IMR-90 (cell line): ENCODE results near the gene SIGLEC7. TPM values are rescaled to one million over a fixed set of nuclear protein-coding genes. Genes with fewer than 3 reads are reported as not detected.

Experiments
- ATAC-seq: fragments of 200-7000 bp; cut with Tn5 transposase; 2 replicates; pipeline ENCODE4 v1.9.1; 2020; ENCODE audit warnings: low read depth, mild to moderate bottlenecking, moderate library complexity
- BruUV-seq: library from RNA; stranded (reverse); fragments of 400-500 nt; replicated peaks from 2 replicates; lab custom pipeline; 2021; lab: Mats Ljungman, UMichigan
- CTCF ChIA-PET: fragments of 300-600 bp; formaldehyde crosslinking; extraction: SDS; loops from one replicate; lab custom pipeline; 2021; ENCODE audit warnings: antibody characterized with exemption; lab: Yijun Ruan, JAX
- POLR2A ChIA-PET: fragments of 300-600 bp; sonication (Branson Sonifier 250); formaldehyde crosslinking; loops from one replicate; lab custom pipeline; 2022; ENCODE audit warnings: antibody characterized with exemption; ENCODE audit not compliant: unreplicated experiment; lab: Charles Lee
- DNase-seq: peaks from one replicate; pipeline ENCODE4 v3.0.0; 2013
- H2AFZ ChIP-seq: replicated peaks from 2 replicates; pipeline ENCODE3; 2013; ENCODE audit warnings: low read length, mild to moderate bottlenecking; ENCODE audit not compliant: poor library complexity
- H2AK5ac ChIP-seq: 2 replicates; pipeline ENCODE4 v1.6.1; 2013; ENCODE audit warnings: low read depth, low read length, inconsistent platforms
- H2AK9ac ChIP-seq: replicated peaks from 2 replicates; pipeline ENCODE3; 2013; ENCODE audit warnings: mild to moderate bottlenecking, low read depth, low read length, moderate library complexity; ENCODE audit not compliant: poor library complexity
- H2BK120ac ChIP-seq: 2 replicates; pipeline ENCODE4 v1.6.1; 2013; ENCODE audit warnings: low read depth, low read length, inconsistent platforms
- H2BK15ac ChIP-seq: 3 replicates; pipeline ENCODE4 v1.6.1; 2013; ENCODE audit warnings: low read depth, low read length, inconsistent platforms
- H2BK20ac ChIP-seq: 2 replicates; pipeline ENCODE4 v1.6.1; 2013; ENCODE audit warnings: low read depth, mild to moderate bottlenecking, inconsistent platforms, low read length, moderate library complexity
- H2BK5ac ChIP-seq: 2 replicates; pipeline ENCODE4 v1.6.1; 2013; ENCODE audit warnings: mild to moderate bottlenecking, low read depth, low read length, inconsistent platforms; ENCODE audit not compliant: poor library complexity, severe bottlenecking
- H3K14ac ChIP-seq: replicated peaks from 2 replicates; pipeline ENCODE4 v1.6.1; 2013; ENCODE audit warnings: low read depth, low read length, inconsistent platforms
- H3K18ac ChIP-seq: 2 replicates; pipeline ENCODE4 v1.6.1; 2013; ENCODE audit warnings: low read depth, low read length, control low read depth
- H3K23ac ChIP-seq: 2 replicates; pipeline ENCODE4 v1.6.1; 2013; ENCODE audit warnings: low read depth, low read length, inconsistent platforms
- H3K27ac ChIP-seq: 2 replicates; pipeline ENCODE4 v1.5.1; 2013; ENCODE audit warnings: mild to moderate bottlenecking, control low read depth, low read length; ENCODE audit not compliant: insufficient read depth
- H3K27me3 ChIP-seq: 2 replicates; pipeline ENCODE4 v1.6.1; 2013; ENCODE audit warnings: low read length; ENCODE audit not compliant: control insufficient read depth, insufficient read depth
- H3K36me3 ChIP-seq: 2 replicates; pipeline ENCODE4 v1.6.1; 2013; ENCODE audit warnings: low read length, mixed read lengths; ENCODE audit not compliant: control insufficient read depth, insufficient read depth
- H3K4ac ChIP-seq: 2 replicates; pipeline ENCODE4 v1.6.1; 2013; ENCODE audit warnings: low read depth, low read length, inconsistent platforms
- H3K4me1 ChIP-seq: 2 replicates; pipeline ENCODE4 v1.6.1; 2013; ENCODE audit warnings: low read length, mixed read lengths; ENCODE audit not compliant: control insufficient read depth, insufficient read depth
- H3K4me2 ChIP-seq: 2 replicates; pipeline ENCODE4 v1.6.1; 2013; ENCODE audit warnings: low read depth, mild to moderate bottlenecking, control low read depth, low read length, moderate library complexity
- H3K4me3 ChIP-seq: 2 replicates; pipeline ENCODE4 v1.5.1; 2013; ENCODE audit warnings: low read depth, mild to moderate bottlenecking, control low read depth, low read length, moderate library complexity; ENCODE audit not compliant: insufficient read depth
- H3K56ac ChIP-seq: 2 replicates; pipeline ENCODE4 v1.6.1; 2013; ENCODE audit warnings: low read length, inconsistent platforms; ENCODE audit not compliant: insufficient read depth; ENCODE audit errors: extremely low read depth
- H3K79me1 ChIP-seq, 2 experiments: 2 replicates each; pipeline ENCODE4 v1.6.1; 2013; ENCODE audit warnings: low read length in 2 of 2, inconsistent platforms in 1 of 2, low read depth in 1 of 2
- H3K9ac ChIP-seq: 2 replicates; pipeline ENCODE4 v1.6.1; 2013; ENCODE audit warnings: low read depth, low read length, control low read depth
- H3K9me1 ChIP-seq: 2 replicates; pipeline ENCODE4 v1.6.1; 2013; ENCODE audit warnings: low read length, inconsistent platforms; ENCODE audit not compliant: insufficient read depth
- H3K9me3 ChIP-seq: 2 replicates; pipeline ENCODE4 v1.6.1; 2013; ENCODE audit warnings: low read length; ENCODE audit not compliant: control insufficient read depth, insufficient read depth
- H4K20me1 ChIP-seq: 2 replicates; pipeline ENCODE4 v1.6.1; 2013; ENCODE audit warnings: low read length, inconsistent platforms; ENCODE audit not compliant: insufficient read depth
- H4K5ac ChIP-seq: 2 replicates; pipeline ENCODE4 v1.6.1; 2013; ENCODE audit warnings: mild to moderate bottlenecking, low read depth, low read length, control low read depth
- H4K8ac ChIP-seq, 2 experiments: 2 replicates each; pipeline ENCODE4 v1.6.1; 2013; ENCODE audit warnings: low read depth in 2 of 2, low read length in 2 of 2, control low read depth in 1 of 2, inconsistent platforms in 1 of 2
- H4K91ac ChIP-seq: 2 replicates; pipeline ENCODE4 v1.6.1; 2013; ENCODE audit warnings: low read depth, low read length, inconsistent platforms; ENCODE audit not compliant: insufficient read depth
- CEBPB ChIP-seq: IDR thresholded peaks from 2 replicates; pipeline ENCODE4 v1.6.1; 2012; ENCODE audit warnings: low read depth, low read length, improper control_type of control experiment
- CHD1 ChIP-seq: IDR thresholded peaks from 2 replicates; pipeline ENCODE4 v1.6.1; 2012; ENCODE audit warnings: low read depth, low read length, improper control_type of control experiment
- FOS ChIP-seq: fragments of 150-350 bp; IDR thresholded peaks from 2 replicates; pipeline ENCODE4 v1.6.1; 2016; ENCODE audit warnings: low read depth, low read length
- MAFK ChIP-seq: IDR thresholded peaks from 2 replicates; pipeline ENCODE4 v1.6.1; 2012; ENCODE audit warnings: low read depth, low read length, improper control_type of control experiment
- MAZ ChIP-seq: IDR thresholded peaks from 2 replicates; pipeline ENCODE4 v1.6.1; 2012; ENCODE audit warnings: low read depth, mild to moderate bottlenecking, low read length, improper control_type of control experiment, moderate library complexity, borderline replicate concordance
- MXI1 ChIP-seq: IDR thresholded peaks from 2 replicates; pipeline ENCODE4 v1.6.1; 2012; ENCODE audit warnings: low read depth, mild to moderate bottlenecking, low read length, moderate library complexity, borderline replicate concordance
- NFE2L2 ChIP-seq: fragments of 150-350 bp; IDR thresholded peaks from 2 replicates; pipeline ENCODE4 v1.6.1; 2016; ENCODE audit warnings: low read depth, mild to moderate bottlenecking, low read length
- POLR2A ChIP-seq: IDR thresholded peaks from 2 replicates; pipeline ENCODE4 v1.6.1; 2012; ENCODE audit warnings: mild to moderate bottlenecking, low read depth, low read length
- RAD21 ChIP-seq: IDR thresholded peaks from 2 replicates; pipeline ENCODE4 v1.6.1; 2012; ENCODE audit warnings: low read length, improper control_type of control experiment
- RCOR1 ChIP-seq: IDR thresholded peaks from 2 replicates; pipeline ENCODE4 v1.6.1; 2012; ENCODE audit warnings: mild to moderate bottlenecking, low read length, improper control_type of control experiment; ENCODE audit not compliant: insufficient replicate concordance
- RFX5 ChIP-seq: IDR thresholded peaks from 2 replicates; pipeline ENCODE4 v1.8.0; 2012; ENCODE audit warnings: low read depth, mild to moderate bottlenecking, low read length, moderate library complexity
- WGBS, 2 experiments: methylation state at CpG; one replicate each; pipeline versions ENCODE4 v1.1.5 to v1.1.7; 2013; ENCODE audit warnings: missing lambda C conversion rate in 2 of 2; ENCODE audit not compliant: insufficient read length in 1 of 2; ENCODE audit errors: extremely low coverage in 2 of 2; 5-methylcytosine and 5-hydroxymethylcytosine counted together
- dilution Hi-C: fragments of 300-500 bp; cut with HindIII; formaldehyde crosslinking; loops from one replicate; pipeline ENCODE4 v1.14.3; 2018; ENCODE audit warnings: low sequenced_read_pairs; ENCODE audit not compliant: unreplicated experiment
- in situ Hi-C: fragments of 300-500 bp; cut with MboI; formaldehyde crosslinking; loops from 3 replicates; pipeline ENCODE4 v1.14.3; 2019; ENCODE audit warnings: low sequenced_read_pairs, inconsistent platforms, mixed read lengths
- intact Hi-C: fragments of 100-400 bp; cut with micrococcal nuclease; formaldehyde crosslinking; loops from 2 replicates; pipeline ENCODE4 v1.10.0; 2022
- polyA plus RNA-seq, 3 experiments: library from polyadenylated mRNA; depleted of rRNA; stranded (reverse); fragments of >200 nt; gene quantifications; 2 replicates each; pipeline ENCODE4 v1.2.3, GENCODE V29; 2012; ENCODE audit warnings: low replicate concordance in 1 of 3
- total RNA-seq: library from RNA; depleted of rRNA; stranded (reverse); fragments of >200 nt; gene quantifications from 2 replicates; pipeline ENCODE4 v1.2.3, GENCODE V29; 2012
- TF ChIP-seq, protein P1 (sequence below): fragments of 150-350 bp; IDR thresholded peaks from 2 replicates; pipeline ENCODE4 v1.6.1; 2016; ENCODE audit warnings: low read depth, mild to moderate bottlenecking, low read length, moderate library complexity, borderline replicate concordance
- TF ChIP-seq, protein P2 (sequence below): fragments of 150-350 bp; IDR thresholded peaks from 2 replicates; pipeline ENCODE4 v1.6.1; 2017; ENCODE audit warnings: mild to moderate bottlenecking, antibody characterized with exemption, low read length, low read depth
- TF ChIP-seq, protein P3 (sequence below): conservative IDR thresholded peaks from 2 replicates; pipeline ENCODE4 v1.5.1; 2012; ENCODE audit warnings: mild to moderate bottlenecking, low read depth, low read length, improper control_type of control experiment

The SIGLEC7 gene
- total and polyA plus RNA-seq, 2 of the 4 experiments (the other 2 are of a cell fraction): not detected

DNA sequence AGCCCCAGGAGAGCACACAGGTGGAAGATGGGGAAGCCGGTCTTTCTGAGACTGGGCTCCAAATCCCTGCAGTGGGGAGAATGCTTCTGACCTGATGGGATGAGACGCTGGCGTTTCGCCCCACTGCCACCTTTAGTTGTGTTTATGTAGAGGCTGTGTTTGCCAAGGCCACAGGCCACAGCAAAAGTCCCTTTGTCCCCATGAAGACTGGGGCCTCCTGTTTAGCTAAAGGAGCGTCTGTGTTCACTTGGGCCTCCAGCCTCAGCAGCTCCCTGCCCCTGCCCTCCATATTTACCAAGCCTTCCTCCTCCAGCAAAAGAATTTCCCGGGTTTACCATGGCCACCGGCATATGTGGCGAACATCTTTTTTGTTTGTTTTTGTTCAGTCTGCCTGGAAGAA, 49.0 kb upstream of the SIGLEC7 start:
- no peak overlapping the region for H4K91ac ChIP-seq
- dilution Hi-C loops: no loop called here
- no peak overlapping the region for H2AK5ac ChIP-seq

More for the DNA sequence above, 49.0 kb upstream of the SIGLEC7 start:
- Histone ChIP-seq H3K9me3 (no peaks in the 10 kb centered on the region), H2BK15ac (no peak overlapping the region), H3K4me2 (no peak overlapping the region), H2AFZ (no peak overlapping the region), H3K27me3 (no peaks in the 10 kb centered on the region), H3K56ac (no peak overlapping the region), H4K20me1 (peaks cover 8% of the 10 kb centered on the region), H2AK9ac (no peak overlapping the region), H3K18ac (no peak overlapping the region), H2BK5ac (no peak overlapping the region), H2BK120ac (no peak overlapping the region), H3K4ac (no peak overlapping the region), H4K5ac (no peak overlapping the region), H3K79me1 (peaks cover 0 to 10% of the 10 kb centered on the region in 2 experiments; a peak in 1 of 4 replicates), H3K9ac (no peak overlapping the region), H3K4me3 (no peak overlapping the region), H2BK20ac (no peak overlapping the region), H4K8ac (no peak overlapping the region), H3K27ac (no peak overlapping the region), H3K9me1 (no peaks in the 10 kb centered on the region), H3K4me1 (peaks cover 3% of the 10 kb centered on the region; the same call in 1 of the 2 replicates), H3K36me3 (peaks cover 4% of the 10 kb centered on the region), H3K14ac (no peak overlapping the region), H3K23ac (no peak overlapping the region)
- no peak for TF ChIP-seq MAZ
- no peak for TF ChIP-seq MAFK
- no peak for TF ChIP-seq RFX5
- no peak for TF ChIP-seq RAD21
- TF ChIP-seq NFE2L2: no peak
- TF ChIP-seq CEBPB: no peak
- TF ChIP-seq, protein P1, sequence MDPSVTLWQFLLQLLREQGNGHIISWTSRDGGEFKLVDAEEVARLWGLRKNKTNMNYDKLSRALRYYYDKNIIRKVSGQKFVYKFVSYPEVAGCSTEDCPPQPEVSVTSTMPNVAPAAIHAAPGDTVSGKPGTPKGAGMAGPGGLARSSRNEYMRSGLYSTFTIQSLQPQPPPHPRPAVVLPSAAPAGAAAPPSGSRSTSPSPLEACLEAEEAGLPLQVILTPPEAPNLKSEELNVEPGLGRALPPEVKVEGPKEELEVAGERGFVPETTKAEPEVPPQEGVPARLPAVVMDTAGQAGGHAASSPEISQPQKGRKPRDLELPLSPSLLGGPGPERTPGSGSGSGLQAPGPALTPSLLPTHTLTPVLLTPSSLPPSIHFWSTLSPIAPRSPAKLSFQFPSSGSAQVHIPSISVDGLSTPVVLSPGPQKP: no peak
- TF ChIP-seq, protein P2, sequence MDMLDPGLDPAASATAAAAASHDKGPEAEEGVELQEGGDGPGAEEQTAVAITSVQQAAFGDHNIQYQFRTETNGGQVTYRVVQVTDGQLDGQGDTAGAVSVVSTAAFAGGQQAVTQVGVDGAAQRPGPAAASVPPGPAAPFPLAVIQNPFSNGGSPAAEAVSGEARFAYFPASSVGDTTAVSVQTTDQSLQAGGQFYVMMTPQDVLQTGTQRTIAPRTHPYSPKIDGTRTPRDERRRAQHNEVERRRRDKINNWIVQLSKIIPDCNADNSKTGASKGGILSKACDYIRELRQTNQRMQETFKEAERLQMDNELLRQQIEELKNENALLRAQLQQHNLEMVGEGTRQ: no peak
- no peak for TF ChIP-seq RCOR1
- TF ChIP-seq MXI1: no peak
- TF ChIP-seq CHD1: no peak
- no peak for TF ChIP-seq FOS
- TF ChIP-seq, protein P3, sequence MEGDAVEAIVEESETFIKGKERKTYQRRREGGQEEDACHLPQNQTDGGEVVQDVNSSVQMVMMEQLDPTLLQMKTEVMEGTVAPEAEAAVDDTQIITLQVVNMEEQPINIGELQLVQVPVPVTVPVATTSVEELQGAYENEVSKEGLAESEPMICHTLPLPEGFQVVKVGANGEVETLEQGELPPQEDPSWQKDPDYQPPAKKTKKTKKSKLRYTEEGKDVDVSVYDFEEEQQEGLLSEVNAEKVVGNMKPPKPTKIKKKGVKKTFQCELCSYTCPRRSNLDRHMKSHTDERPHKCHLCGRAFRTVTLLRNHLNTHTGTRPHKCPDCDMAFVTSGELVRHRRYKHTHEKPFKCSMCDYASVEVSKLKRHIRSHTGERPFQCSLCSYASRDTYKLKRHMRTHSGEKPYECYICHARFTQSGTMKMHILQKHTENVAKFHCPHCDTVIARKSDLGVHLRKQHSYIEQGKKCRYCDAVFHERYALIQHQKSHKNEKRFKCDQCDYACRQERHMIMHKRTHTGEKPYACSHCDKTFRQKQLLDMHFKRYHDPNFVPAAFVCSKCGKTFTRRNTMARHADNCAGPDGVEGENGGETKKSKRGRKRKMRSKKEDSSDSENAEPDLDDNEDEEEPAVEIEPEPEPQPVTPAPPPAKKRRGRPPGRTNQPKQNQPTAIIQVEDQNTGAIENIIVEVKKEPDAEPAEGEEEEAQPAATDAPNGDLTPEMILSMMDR: no peak
- TF ChIP-seq POLR2A: no peak
- DNase-seq (no peak), ATAC-seq (peak; percentile 9; the same call in 1 of the 2 replicates)
- intact Hi-C loops: no loop called here
- ChIA-PET CTCF (no interaction called here), POLR2A (no interaction called here)
- in situ Hi-C loops: no loop called here
- WGBS, 2 experiments: no CpG with 5 or more reads among the region's 8 CpGs
- BruUV-seq: no TSS peak
